SK-N-SH (cell line): ENCODE data around the gene OR1I1.

Experiments
- EP300 ChIP-seq, 2 experiments: IDR thresholded peaks; 2 replicates each; pipeline versions ENCODE4 v1.4.0 to v1.6.1; 2012; ENCODE audit warnings: borderline replicate concordance in 1 of 2, low read depth in 1 of 2, low read length in 1 of 2
- EZH2phosphoT487 ChIP-seq: fragments of 200-600 bp; sonication (generic); IDR thresholded peaks from 2 replicates; pipeline ENCODE4 v1.6.1; 2017; ENCODE audit warnings: low read depth, mixed run types, mild to moderate bottlenecking, antibody characterized with exemption, moderate library complexity, borderline replicate concordance
- FOXJ3 ChIP-seq: sonication (generic); formaldehyde crosslinking; IDR thresholded peaks from 2 replicates; pipeline ENCODE4 v1.5.1; 2020; ENCODE audit warnings: mild to moderate bottlenecking, missing genetic modification reagents
- POLR2AphosphoS5 ChIP-seq: IDR thresholded peaks from 2 replicates; pipeline ENCODE4 v1.6.1; 2012; ENCODE audit warnings: low read depth, low read length
- RAD21 ChIP-seq: IDR thresholded peaks from 2 replicates; pipeline ENCODE4 v1.6.1; 2012; ENCODE audit warnings: mild to moderate bottlenecking, low read length
- RXRA ChIP-seq: IDR thresholded peaks from 2 replicates; pipeline ENCODE4 v1.4.0; 2012; ENCODE audit warnings: low read depth, mild to moderate bottlenecking, borderline replicate concordance
- TAF1 ChIP-seq: IDR thresholded peaks from 2 replicates; pipeline ENCODE4 v1.6.1; 2012; ENCODE audit warnings: low read depth, mild to moderate bottlenecking, low read length, moderate library complexity, borderline replicate concordance
- TF ChIP-seq, protein P1 (sequence below): fragments of 200-600 bp; sonication (generic); IDR thresholded peaks from 2 replicates; pipeline ENCODE4 v1.6.1; 2017; ENCODE audit warnings: antibody characterized with exemption, mild to moderate bottlenecking, moderate library complexity
- TF ChIP-seq, protein P2 (sequence below): IDR thresholded peaks from 2 replicates; pipeline ENCODE4 v1.4.0; 2012; ENCODE audit warnings: low read depth, borderline replicate concordance
- TF ChIP-seq, protein P3 (sequence below): IDR thresholded peaks from 2 replicates; pipeline ENCODE4 v1.4.0; 2012; ENCODE audit warnings: low read depth
- TF ChIP-seq, protein P4 (sequence below): IDR thresholded peaks from 2 replicates; pipeline ENCODE4 v1.6.1; 2012; ENCODE audit warnings: mild to moderate bottlenecking, low read depth, low read length, moderate library complexity

DNA sequence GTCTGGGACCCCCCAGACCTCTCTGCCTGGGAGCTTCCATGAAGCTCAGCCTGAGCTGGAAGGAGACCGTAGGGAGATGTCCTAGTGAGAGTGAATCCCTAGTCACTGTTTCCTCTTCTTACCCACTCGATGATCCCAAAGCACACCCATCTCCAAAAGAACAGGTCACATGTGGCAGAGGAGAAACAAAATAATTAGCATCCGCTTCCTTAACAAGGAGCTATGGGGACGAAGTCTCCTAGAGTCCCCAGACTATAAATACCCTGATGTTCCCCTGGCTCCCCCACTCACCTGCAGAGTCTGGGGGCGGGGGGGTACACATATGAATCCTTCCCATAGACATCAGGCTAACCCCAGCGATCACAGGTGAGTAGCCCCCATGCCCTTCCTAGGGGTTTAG lies at the start of gene OR1I1:
- no peak for TF ChIP-seq POLR2AphosphoS5
- no peak for TF ChIP-seq TAF1
- TF ChIP-seq, protein P1, sequence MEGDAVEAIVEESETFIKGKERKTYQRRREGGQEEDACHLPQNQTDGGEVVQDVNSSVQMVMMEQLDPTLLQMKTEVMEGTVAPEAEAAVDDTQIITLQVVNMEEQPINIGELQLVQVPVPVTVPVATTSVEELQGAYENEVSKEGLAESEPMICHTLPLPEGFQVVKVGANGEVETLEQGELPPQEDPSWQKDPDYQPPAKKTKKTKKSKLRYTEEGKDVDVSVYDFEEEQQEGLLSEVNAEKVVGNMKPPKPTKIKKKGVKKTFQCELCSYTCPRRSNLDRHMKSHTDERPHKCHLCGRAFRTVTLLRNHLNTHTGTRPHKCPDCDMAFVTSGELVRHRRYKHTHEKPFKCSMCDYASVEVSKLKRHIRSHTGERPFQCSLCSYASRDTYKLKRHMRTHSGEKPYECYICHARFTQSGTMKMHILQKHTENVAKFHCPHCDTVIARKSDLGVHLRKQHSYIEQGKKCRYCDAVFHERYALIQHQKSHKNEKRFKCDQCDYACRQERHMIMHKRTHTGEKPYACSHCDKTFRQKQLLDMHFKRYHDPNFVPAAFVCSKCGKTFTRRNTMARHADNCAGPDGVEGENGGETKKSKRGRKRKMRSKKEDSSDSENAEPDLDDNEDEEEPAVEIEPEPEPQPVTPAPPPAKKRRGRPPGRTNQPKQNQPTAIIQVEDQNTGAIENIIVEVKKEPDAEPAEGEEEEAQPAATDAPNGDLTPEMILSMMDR = no peak
- no peak for TF ChIP-seq RAD21
- TF ChIP-seq, protein P2, sequence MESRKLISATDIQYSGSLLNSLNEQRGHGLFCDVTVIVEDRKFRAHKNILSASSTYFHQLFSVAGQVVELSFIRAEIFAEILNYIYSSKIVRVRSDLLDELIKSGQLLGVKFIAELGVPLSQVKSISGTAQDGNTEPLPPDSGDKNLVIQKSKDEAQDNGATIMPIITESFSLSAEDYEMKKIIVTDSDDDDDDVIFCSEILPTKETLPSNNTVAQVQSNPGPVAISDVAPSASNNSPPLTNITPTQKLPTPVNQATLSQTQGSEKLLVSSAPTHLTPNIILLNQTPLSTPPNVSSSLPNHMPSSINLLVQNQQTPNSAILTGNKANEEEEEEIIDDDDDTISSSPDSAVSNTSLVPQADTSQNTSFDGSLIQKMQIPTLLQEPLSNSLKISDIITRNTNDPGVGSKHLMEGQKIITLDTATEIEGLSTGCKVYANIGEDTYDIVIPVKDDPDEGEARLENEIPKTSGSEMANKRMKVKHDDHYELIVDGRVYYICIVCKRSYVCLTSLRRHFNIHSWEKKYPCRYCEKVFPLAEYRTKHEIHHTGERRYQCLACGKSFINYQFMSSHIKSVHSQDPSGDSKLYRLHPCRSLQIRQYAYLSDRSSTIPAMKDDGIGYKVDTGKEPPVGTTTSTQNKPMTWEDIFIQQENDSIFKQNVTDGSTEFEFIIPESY = no peak
- no peak for TF ChIP-seq EP300 (IDR thresholded peaks at IDR 0.05; ENCODE audit: borderline replicate concordance in 1 of 2, low read depth in 1 of 2, low read length in 1 of 2)
- no peak for TF ChIP-seq EZH2phosphoT487
- TF ChIP-seq, protein P3, sequence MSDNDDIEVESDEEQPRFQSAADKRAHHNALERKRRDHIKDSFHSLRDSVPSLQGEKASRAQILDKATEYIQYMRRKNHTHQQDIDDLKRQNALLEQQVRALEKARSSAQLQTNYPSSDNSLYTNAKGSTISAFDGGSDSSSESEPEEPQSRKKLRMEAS = no peak
- TF ChIP-seq, protein P4, sequence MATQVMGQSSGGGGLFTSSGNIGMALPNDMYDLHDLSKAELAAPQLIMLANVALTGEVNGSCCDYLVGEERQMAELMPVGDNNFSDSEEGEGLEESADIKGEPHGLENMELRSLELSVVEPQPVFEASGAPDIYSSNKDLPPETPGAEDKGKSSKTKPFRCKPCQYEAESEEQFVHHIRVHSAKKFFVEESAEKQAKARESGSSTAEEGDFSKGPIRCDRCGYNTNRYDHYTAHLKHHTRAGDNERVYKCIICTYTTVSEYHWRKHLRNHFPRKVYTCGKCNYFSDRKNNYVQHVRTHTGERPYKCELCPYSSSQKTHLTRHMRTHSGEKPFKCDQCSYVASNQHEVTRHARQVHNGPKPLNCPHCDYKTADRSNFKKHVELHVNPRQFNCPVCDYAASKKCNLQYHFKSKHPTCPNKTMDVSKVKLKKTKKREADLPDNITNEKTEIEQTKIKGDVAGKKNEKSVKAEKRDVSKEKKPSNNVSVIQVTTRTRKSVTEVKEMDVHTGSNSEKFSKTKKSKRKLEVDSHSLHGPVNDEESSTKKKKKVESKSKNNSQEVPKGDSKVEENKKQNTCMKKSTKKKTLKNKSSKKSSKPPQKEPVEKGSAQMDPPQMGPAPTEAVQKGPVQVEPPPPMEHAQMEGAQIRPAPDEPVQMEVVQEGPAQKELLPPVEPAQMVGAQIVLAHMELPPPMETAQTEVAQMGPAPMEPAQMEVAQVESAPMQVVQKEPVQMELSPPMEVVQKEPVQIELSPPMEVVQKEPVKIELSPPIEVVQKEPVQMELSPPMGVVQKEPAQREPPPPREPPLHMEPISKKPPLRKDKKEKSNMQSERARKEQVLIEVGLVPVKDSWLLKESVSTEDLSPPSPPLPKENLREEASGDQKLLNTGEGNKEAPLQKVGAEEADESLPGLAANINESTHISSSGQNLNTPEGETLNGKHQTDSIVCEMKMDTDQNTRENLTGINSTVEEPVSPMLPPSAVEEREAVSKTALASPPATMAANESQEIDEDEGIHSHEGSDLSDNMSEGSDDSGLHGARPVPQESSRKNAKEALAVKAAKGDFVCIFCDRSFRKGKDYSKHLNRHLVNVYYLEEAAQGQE = no peak
- no peak for TF ChIP-seq RXRA
- TF ChIP-seq FOXJ3 = no peak
